A549 (cell line): ENCODE results near the gene FBXO2. TPM values are rescaled to one million over a fixed set of nuclear protein-coding genes. Genes with fewer than 3 reads are reported as not detected.
"Not testable (repeated sequence)": the region's sequence is repeated elsewhere in the genome, so short reads cannot be mapped to it uniquely, and the experiment has no call there.

Experiments
- ATAC-seq, 2 experiments: fragments of 200-7000 bp in 1 of 2; fragments of >200 bp in 1 of 2; cut with Nextera tagmentation in 1 of 2; cut with Tn5 transposase in 1 of 2; 3 replicates each; pipeline versions ENCODE4 v1.8.0 to v1.9.1; 2018 to 2020; ENCODE audit warnings: mild to moderate bottlenecking in 1 of 2, moderate library complexity in 1 of 2
- CTCF ChIA-PET: fragments of 300-600 bp; sonication (Branson Sonifier 250); formaldehyde crosslinking; extraction: SDS; loops from one replicate; lab custom pipeline; 2021; ENCODE audit warnings: antibody characterized with exemption, inconsistent platforms; lab: Yijun Ruan, JAX
- POLR2A ChIA-PET: fragments of 350-600 bp; formaldehyde crosslinking; extraction: SDS; loops from one replicate; lab custom pipeline; 2021; ENCODE audit warnings: antibody characterized with exemption, inconsistent platforms; lab: Yijun Ruan, JAX
- DNase-seq, 2 experiments: peaks; one replicate each; pipeline versions ENCODE4 v3.0.0 to v3.0.0-alpha.2; 2011 to 2016; ENCODE audit warnings: low read depth in 1 of 2, low spot score in 1 of 2
- FAIRE-seq: peaks from 2 replicates; lab custom pipeline; 2011; peaks lifted over from hg19 to GRCh38; lab: Jason Lieb, UNC
- H3K27ac ChIP-seq, 2 experiments: fragments of >200 bp; sonication (Bioruptor Twin); formaldehyde crosslinking; 3 replicates each; pipeline ENCODE4 v1.5.1; 2016 to 2017
- H3K4me1 ChIP-seq: fragments of >200 bp; sonication (Bioruptor Twin); formaldehyde crosslinking; 3 replicates; pipeline ENCODE4 v1.6.1; 2016
- H3K4me2 ChIP-seq: fragments of >200 bp; sonication (Bioruptor Twin); formaldehyde crosslinking; 3 replicates; pipeline ENCODE4 v1.6.1; 2016
- H3K4me3 ChIP-seq: fragments of >200 bp; sonication (Bioruptor Twin); formaldehyde crosslinking; 3 replicates; pipeline ENCODE4 v1.5.1; 2016
- H3K9me3 ChIP-seq: fragments of >200 bp; sonication (Bioruptor Twin); formaldehyde crosslinking; 3 replicates; pipeline ENCODE4 v1.6.1; 2016
- CEBPB ChIP-seq, 2 experiments: fragments of >200 bp in 1 of 2; sonication (Bioruptor Twin) in 1 of 2; formaldehyde crosslinking in 1 of 2; IDR thresholded peaks; 2 replicates each; pipeline ENCODE4 v1.6.1; 2012 to 2016
- CHD2 ChIP-seq: fragments of 150-350 bp; IDR thresholded peaks from 2 replicates; pipeline ENCODE4 v1.6.1; 2014; ENCODE audit warnings: low read length; ENCODE audit not compliant: partially characterized antibody
- EP300 ChIP-seq, 2 experiments: fragments of >200 bp; sonication (Bioruptor Twin); formaldehyde crosslinking; IDR thresholded peaks; 2 replicates in 1 of 2; 3 replicates in 1 of 2; pipeline ENCODE4 v1.6.1; 2016 to 2017
- ESRRA ChIP-seq: fragments of 150-350 bp; IDR thresholded peaks from 2 replicates; pipeline ENCODE4 v1.6.1; 2014; ENCODE audit warnings: mild to moderate bottlenecking, low read length, borderline replicate concordance
- FOSB ChIP-seq: fragments of 250-450 bp; sonication (Bioruptor Pico); IDR thresholded peaks from 2 replicates; pipeline ENCODE4 v1.5.0; 2020; ENCODE audit warnings: mild to moderate bottlenecking, moderate library complexity
- FOXS1 ChIP-seq: fragments of 250-450 bp; sonication (Bioruptor Pico); IDR thresholded peaks from 2 replicates; pipeline ENCODE4 v1.5.0; 2020; ENCODE audit warnings: mild to moderate bottlenecking, moderate library complexity
- GATA3 ChIP-seq: IDR thresholded peaks from 2 replicates; pipeline ENCODE4 v1.6.1; 2012; ENCODE audit warnings: borderline replicate concordance
- HEYL ChIP-seq: fragments of 250-450 bp; sonication (Bioruptor Pico); IDR thresholded peaks from 2 replicates; pipeline ENCODE4 v1.8.0; 2021; ENCODE audit warnings: mild to moderate bottlenecking, moderate library complexity
- JUNB ChIP-seq: fragments of >200 bp; sonication (Bioruptor Twin); formaldehyde crosslinking; IDR thresholded peaks from 2 replicates; pipeline ENCODE4 v1.6.1; 2016
- PHF8 ChIP-seq: fragments of 200-600 bp; sonication (generic); IDR thresholded peaks from 2 replicates; pipeline ENCODE4 v1.6.1; 2016; ENCODE audit warnings: low read depth, mild to moderate bottlenecking, antibody characterized with exemption, moderate library complexity, borderline replicate concordance
- POLR2AphosphoS2 ChIP-seq: conservative IDR thresholded peaks from 2 replicates; pipeline ENCODE4 v1.6.1; 2012; ENCODE audit warnings: low read length, improper control_type of control experiment, inconsistent platforms
- RCOR1 ChIP-seq: fragments of 150-350 bp; IDR thresholded peaks from 2 replicates; pipeline ENCODE4 v1.6.1; 2014; ENCODE audit warnings: antibody characterized with exemption, low read length, low read depth
- TFCP2L1 ChIP-seq: fragments of 250-450 bp; sonication (Bioruptor Pico); IDR thresholded peaks from 2 replicates; pipeline ENCODE4 v1.5.0; 2021; ENCODE audit warnings: mild to moderate bottlenecking
- ZNF302 ChIP-seq: fragments of 250-450 bp; sonication (Bioruptor Pico); IDR thresholded peaks from 2 replicates; pipeline ENCODE4 v1.9.0; 2021; ENCODE audit warnings: inconsistent platforms, mild to moderate bottlenecking, moderate library complexity
- ZSCAN20 ChIP-seq: fragments of 250-450 bp; sonication (Bioruptor Pico); IDR thresholded peaks from 2 replicates; pipeline ENCODE4 v1.8.0; 2022; ENCODE audit warnings: mild to moderate bottlenecking, moderate library complexity
- WGBS: methylation state at CpG from one replicate; pipeline ENCODE4 v1.1.6; 2017; ENCODE audit errors: missing lambda C conversion rate; 5-methylcytosine and 5-hydroxymethylcytosine counted together
- polyA plus RNA-seq, 4 experiments: library from polyadenylated mRNA; depleted of rRNA in 3 of 4; stranded (reverse); fragments of >200 nt; fragmentation: RNase III in 1 of 4; extraction: RNeasy Plus Mini Kit Qiagen cat#74134 plus additional on column Dnase treatment in 1 of 4; gene quantifications; 2 replicates in 3 of 4; 3 replicates in 1 of 4; pipeline ENCODE4 v1.2.3, GENCODE V29; 2011 to 2017
- TF ChIP-seq, protein P1 (sequence below): fragments of >200 bp; sonication (Bioruptor Twin); formaldehyde crosslinking; IDR thresholded peaks from 3 replicates; pipeline ENCODE4 v1.6.1; 2016
- TF ChIP-seq, protein P2 (sequence below): fragments of 250-450 bp; sonication (Bioruptor Pico); IDR thresholded peaks from 2 replicates; pipeline ENCODE4 v1.5.0; 2021; ENCODE audit warnings: mild to moderate bottlenecking, moderate library complexity, borderline replicate concordance
- TF ChIP-seq, protein P3 (sequence below): fragments of 150-350 bp; IDR thresholded peaks from 2 replicates; pipeline ENCODE4 v1.6.1; 2014; ENCODE audit warnings: low read depth, mild to moderate bottlenecking, low read length
- TF ChIP-seq, protein P4 (sequence below): IDR thresholded peaks from 2 replicates; pipeline ENCODE4 v1.6.1; 2012
- TF ChIP-seq, protein P5 (sequence below): fragments of 250-450 bp; sonication (Bioruptor Pico); IDR thresholded peaks from 2 replicates; pipeline ENCODE4 v1.5.0; 2020; ENCODE audit warnings: low read depth, mild to moderate bottlenecking, moderate library complexity
- TF ChIP-seq, protein P6 (sequence below): fragments of >200 bp; sonication (Bioruptor Twin); formaldehyde crosslinking; IDR thresholded peaks from 3 replicates; pipeline ENCODE4 v1.5.1; 2016

The FBXO2 gene
- polyA plus RNA-seq, 2 of the 4 experiments (the other 2 are of a cell fraction): 8.5 to 31.2 TPM

DNA sequence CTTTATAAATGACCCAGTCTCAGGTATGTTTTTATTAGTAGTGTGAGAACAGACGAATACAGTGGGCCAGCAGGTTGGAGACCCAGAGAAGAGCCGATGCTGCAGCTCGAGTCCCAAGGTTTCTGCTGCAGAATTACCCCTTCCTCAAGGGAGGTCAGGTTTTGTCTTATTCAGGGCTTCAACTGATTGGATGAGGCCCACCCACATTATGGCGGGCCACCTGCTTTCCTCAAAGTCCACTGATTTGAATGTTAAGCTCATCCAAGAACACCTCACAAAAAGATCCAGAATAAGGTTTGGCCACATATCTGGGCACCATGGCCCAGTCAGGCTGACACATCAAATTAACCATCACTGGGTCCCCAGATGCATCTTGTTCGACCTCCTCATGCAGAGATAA lies 40.9 kb downstream of the FBXO2 start:
- FAIRE-seq (no peak), DNase-seq (no peak)
- H3K27ac ChIP-seq: no peak overlapping the region
- CTCF ChIA-PET: interaction anchor here (0.6 to 1.7 kb wide), 3 partner anchors 32 to 149 kb away, joined by 3 to 4 read pairs (median 3); no protein-coding TSS in a partner anchor
- TF ChIP-seq POLR2AphosphoS2: no peak
- no peak for TF ChIP-seq ESRRA
- no peak for TF ChIP-seq TFCP2L1 (CRISPR knock-in tag)
- no peak for TF ChIP-seq RCOR1
- no peak for TF ChIP-seq JUNB
- no peak for TF ChIP-seq EP300 (IDR thresholded peaks at IDR 0.05)
- no peak for TF ChIP-seq ZSCAN20 (CRISPR knock-in tag)
- TF ChIP-seq, protein P1, sequence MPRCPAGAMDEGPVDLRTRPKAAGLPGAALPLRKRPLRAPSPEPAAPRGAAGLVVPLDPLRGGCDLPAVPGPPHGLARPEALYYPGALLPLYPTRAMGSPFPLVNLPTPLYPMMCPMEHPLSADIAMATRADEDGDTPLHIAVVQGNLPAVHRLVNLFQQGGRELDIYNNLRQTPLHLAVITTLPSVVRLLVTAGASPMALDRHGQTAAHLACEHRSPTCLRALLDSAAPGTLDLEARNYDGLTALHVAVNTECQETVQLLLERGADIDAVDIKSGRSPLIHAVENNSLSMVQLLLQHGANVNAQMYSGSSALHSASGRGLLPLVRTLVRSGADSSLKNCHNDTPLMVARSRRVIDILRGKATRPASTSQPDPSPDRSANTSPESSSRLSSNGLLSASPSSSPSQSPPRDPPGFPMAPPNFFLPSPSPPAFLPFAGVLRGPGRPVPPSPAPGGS: no peak
- no peak for TF ChIP-seq ZNF302 (CRISPR knock-in tag)
- no peak for TF ChIP-seq HEYL (CRISPR knock-in tag)
- TF ChIP-seq, all 56 proteins: peak for 0
- H3K4me3 ChIP-seq: no peak overlapping the region
- ATAC-seq: no peak
- H3K4me1 ChIP-seq: no peaks in the 10 kb centered on the region
- POLR2A ChIA-PET: no interaction called here
- H3K4me2 ChIP-seq: no peak overlapping the region
- H3K9me3 ChIP-seq: no peaks in the 10 kb centered on the region
- WGBS: 13% methylated on average over 4 of the region's 5 CpGs

DNA sequence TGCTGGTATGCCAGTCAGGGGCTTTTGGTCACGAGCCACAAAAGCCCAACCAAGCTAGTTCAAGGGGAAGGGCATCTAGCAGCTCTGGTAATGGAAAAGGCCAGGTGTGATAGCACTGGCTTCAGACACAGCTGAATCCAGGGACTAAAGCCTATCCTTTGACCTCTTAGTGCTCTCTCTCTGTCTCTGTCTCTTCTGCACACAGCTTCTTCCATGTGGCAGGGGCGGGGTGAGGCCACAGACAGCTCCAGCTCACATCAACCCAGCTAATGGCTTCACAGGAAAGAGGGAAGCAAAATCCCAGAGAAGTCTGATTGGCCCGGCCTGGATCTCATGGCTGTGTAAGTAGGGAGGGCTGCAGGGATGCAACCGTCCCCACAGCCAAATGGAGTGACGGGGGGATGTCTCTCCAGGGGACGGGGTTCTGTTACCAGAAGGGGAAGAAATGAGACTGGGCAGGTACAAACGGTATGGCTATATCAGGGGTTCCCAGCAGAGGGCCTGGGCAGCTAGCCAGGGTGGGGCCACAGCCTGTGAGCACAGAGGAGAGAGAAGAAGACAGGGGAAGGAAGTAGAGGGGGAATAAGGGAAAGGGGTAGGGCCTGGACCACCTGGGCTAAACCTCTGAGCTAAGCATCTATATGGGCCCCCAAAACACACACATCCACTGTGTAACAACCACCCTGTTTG lies 42.4 kb downstream of the FBXO2 start:
- no peak overlapping the region for H3K4me3 ChIP-seq
- TF ChIP-seq FOSB (no peak), FOXS1 (CRISPR knock-in tag) (no peak), TFCP2L1 (CRISPR knock-in tag) (no peak), CHD2 (no peak), CEBPB (IDR thresholded peaks at IDR 0.05) (no peak)
- TF ChIP-seq, protein P2, sequence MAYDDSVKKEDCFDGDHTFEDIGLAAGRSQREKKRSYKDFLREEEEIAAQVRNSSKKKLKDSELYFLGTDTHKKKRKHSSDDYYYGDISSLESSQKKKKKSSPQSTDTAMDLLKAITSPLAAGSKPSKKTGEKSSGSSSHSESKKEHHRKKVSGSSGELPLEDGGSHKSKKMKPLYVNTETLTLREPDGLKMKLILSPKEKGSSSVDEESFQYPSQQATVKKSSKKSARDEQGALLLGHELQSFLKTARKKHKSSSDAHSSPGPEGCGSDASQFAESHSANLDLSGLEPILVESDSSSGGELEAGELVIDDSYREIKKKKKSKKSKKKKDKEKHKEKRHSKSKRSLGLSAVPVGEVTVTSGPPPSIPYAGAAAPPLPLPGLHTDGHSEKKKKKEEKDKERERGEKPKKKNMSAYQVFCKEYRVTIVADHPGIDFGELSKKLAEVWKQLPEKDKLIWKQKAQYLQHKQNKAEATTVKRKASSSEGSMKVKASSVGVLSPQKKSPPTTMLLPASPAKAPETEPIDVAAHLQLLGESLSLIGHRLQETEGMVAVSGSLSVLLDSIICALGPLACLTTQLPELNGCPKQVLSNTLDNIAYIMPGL: no peak
- TF ChIP-seq, protein P3, sequence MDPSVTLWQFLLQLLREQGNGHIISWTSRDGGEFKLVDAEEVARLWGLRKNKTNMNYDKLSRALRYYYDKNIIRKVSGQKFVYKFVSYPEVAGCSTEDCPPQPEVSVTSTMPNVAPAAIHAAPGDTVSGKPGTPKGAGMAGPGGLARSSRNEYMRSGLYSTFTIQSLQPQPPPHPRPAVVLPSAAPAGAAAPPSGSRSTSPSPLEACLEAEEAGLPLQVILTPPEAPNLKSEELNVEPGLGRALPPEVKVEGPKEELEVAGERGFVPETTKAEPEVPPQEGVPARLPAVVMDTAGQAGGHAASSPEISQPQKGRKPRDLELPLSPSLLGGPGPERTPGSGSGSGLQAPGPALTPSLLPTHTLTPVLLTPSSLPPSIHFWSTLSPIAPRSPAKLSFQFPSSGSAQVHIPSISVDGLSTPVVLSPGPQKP: no peak
- TF ChIP-seq, protein P4, sequence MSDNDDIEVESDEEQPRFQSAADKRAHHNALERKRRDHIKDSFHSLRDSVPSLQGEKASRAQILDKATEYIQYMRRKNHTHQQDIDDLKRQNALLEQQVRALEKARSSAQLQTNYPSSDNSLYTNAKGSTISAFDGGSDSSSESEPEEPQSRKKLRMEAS: no peak
- TF ChIP-seq, all 56 proteins: peak for 0
- H3K4me2 ChIP-seq: no peak overlapping the region
- ChIA-PET CTCF (interaction anchor here (1.1 kb wide), 1 partner anchor 30 kb away, joined by 6 read pairs; no protein-coding TSS in a partner anchor), POLR2A (no interaction called here)
- ATAC-seq: 0 out of 6 replicates have a peak, but pooled peaks of 1 of the 2 experiments have one; percentile 57
- FAIRE-seq: no peak
- DNase-seq: no peak
- no peaks in the 10 kb centered on the region for H3K9me3 ChIP-seq
- H3K27ac ChIP-seq: no peak overlapping the region
- H3K4me1 ChIP-seq: no peaks in the 10 kb centered on the region
- 12% methylated on average over 7 of the region's 7 CpGs for WGBS

DNA sequence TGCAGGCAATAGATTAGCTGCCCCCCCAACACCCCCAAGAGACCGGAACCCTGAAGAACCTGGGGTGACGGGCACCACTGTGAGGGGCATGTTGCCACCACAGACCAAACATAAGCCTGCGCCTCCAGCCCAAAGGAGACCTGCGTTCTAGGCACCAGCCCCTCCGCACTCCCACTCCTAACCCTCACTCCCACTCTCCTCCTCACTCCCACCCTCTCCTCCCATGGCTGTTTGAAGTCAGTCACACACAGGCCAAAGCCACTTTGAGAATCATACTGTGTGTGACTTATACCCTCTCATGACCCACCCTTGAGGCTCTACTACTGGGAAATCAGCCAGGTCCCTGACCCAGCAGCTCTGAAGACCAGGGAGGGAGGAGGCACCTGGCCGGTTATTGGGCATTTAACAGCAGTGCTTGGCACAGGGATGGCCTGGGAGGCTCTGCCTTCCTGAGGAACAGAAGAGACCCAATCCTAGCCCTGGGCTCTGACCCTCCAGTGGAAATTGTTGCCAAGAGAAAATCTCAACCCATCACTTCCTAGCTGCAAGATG lies 43.5 kb downstream of the FBXO2 start:
- DNase-seq (no peak), ATAC-seq (no peak), FAIRE-seq (no peak)
- 61% methylated on average over 4 of the region's 6 CpGs for WGBS
- Histone ChIP-seq H3K4me2 (no peak overlapping the region), H3K4me1 (no peaks in the 10 kb centered on the region), H3K27ac (no peak overlapping the region), H3K9me3 (no peaks in the 10 kb centered on the region), H3K4me3 (no peak overlapping the region)
- TF ChIP-seq ZSCAN20 (CRISPR knock-in tag): no peak
- TF ChIP-seq, protein P5, sequence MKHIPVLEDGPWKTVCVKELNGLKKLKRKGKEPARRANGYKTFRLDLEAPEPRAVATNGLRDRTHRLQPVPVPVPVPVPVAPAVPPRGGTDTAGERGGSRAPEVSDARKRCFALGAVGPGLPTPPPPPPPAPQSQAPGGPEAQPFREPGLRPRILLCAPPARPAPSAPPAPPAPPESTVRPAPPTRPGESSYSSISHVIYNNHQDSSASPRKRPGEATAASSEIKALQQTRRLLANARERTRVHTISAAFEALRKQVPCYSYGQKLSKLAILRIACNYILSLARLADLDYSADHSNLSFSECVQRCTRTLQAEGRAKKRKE: no peak
- no peak for TF ChIP-seq PHF8
- TF ChIP-seq, protein P6, sequence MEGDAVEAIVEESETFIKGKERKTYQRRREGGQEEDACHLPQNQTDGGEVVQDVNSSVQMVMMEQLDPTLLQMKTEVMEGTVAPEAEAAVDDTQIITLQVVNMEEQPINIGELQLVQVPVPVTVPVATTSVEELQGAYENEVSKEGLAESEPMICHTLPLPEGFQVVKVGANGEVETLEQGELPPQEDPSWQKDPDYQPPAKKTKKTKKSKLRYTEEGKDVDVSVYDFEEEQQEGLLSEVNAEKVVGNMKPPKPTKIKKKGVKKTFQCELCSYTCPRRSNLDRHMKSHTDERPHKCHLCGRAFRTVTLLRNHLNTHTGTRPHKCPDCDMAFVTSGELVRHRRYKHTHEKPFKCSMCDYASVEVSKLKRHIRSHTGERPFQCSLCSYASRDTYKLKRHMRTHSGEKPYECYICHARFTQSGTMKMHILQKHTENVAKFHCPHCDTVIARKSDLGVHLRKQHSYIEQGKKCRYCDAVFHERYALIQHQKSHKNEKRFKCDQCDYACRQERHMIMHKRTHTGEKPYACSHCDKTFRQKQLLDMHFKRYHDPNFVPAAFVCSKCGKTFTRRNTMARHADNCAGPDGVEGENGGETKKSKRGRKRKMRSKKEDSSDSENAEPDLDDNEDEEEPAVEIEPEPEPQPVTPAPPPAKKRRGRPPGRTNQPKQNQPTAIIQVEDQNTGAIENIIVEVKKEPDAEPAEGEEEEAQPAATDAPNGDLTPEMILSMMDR: no peak
- TF ChIP-seq EP300 (IDR thresholded peaks at IDR 0.05): no peak
- TF ChIP-seq GATA3: no peak
- CTCF ChIA-PET: interaction anchor here (1.1 kb wide), 1 partner anchor 31 kb away, joined by 6 read pairs; no protein-coding TSS in a partner anchor
- POLR2A ChIA-PET: no interaction called here

DNA sequence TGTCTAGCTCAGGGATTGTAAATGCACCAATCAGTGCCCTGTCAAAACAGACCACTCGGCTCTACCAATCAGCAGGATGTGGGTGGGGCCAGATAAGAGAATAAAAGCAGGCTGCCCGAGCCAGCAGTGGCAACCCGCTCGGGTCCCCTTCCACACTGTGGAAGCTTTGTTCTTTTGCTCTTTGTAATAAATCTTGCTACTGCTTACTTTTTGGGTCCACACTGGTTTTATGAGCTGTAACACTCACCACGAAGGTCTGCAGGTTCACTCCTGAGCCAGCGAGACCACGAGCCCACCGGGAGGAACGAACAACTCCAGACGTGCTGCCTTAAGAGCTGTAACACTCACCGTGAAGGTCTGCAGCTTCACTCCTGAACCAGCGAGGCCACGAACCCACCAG lies 44.9 kb downstream of the FBXO2 start:
- CTCF ChIA-PET, FAIRE-seq, ATAC-seq, H3K4me1 ChIP-seq, H3K27ac ChIP-seq, POLR2A ChIA-PET, H3K4me3 ChIP-seq, H3K9me3 ChIP-seq, H3K4me2 ChIP-seq, DNase-seq: not testable (repeated sequence)
- WGBS: 43% methylated on average over 11 of the region's 13 CpGs
